T follicular helper cell (primary cell): ENCODE data around the gene LRRC18.

ENCODE experiments used
- DNase-seq: peaks from one replicate; pipeline ENCODE4 v3.0.0-alpha.2; 2020; ENCODE audit warnings: low read depth

The LRRC18 gene

GRCh38 chr10:48880016-48880705, 59.5 kb downstream of the LRRC18 start:
- no peak for DNase-seq

GRCh38 chr10:48879451-48879850, 60.2 kb downstream of the LRRC18 start:
- no peak for DNase-seq

DNA sequence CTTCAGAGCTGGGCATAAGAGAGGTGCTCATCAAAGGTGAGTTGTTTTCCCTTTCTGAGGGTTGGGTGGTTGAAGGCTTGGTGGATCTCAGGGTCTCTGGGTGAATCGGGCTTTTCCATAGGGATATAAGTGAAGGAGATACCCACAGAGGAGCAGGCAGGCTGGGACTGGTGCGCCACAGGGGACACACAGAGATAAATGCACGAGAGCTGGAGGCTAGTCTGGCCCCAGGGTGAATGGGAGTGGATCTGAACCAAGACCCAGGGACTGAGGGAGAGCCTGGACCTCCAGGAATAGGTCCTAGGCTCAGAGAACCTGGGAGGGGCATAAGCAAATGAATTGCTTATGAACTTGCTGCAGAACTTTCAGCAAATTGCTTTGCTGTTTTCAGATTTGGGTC, 61.5 kb downstream of the LRRC18 start:
- DNase-seq = no peak

DNA sequence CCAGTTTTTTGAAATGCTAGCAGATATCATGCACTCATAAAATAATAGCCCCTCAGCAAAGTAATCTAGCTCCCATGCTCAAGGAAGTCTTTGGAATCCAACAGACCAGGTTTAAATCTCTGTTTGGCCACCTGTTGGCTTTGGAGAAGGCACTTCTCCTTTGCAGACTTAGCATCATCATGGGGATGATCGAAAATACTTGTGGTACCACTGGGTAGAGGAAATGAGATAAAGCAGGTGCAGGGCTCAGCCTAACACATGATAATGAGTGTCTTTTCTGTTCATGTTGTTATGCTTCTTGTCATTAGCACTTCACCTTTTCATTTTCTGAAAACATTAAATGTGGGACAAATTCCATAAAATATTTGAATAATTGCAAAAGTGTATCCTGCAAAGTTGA, 67.4 kb downstream of the LRRC18 start:
- no peak for DNase-seq
